ENCODE data around the gene COL23A1. TPM values are rescaled to one million over a fixed set of nuclear protein-coding genes. Genes with fewer than 3 reads are reported as not detected.

The COL23A1 gene
- total and polyA plus RNA-seq, 2 donors (not counting 1 experiment from before 2014, with no cell fraction given) = 0.20 TPM; not detected in 1

- Histone ChIP-seq H3K27me3 (replicated peaks in 1 of 4; ENCODE audit: control extremely low read depth in 1 of 4, control insufficient read depth in 3 of 4, insufficient read depth in 4 of 4, low read length in 3 of 4) (peaks cover 0 to 7% (median 0%) of the 10 kb centered on the region in 4 experiments), H3K9ac (ENCODE audit: low read length) (no peak overlapping the region), H3K79me2 (ENCODE audit: control insufficient read depth, insufficient read depth, low read length) (no peaks in the 10 kb centered on the region), H4K20me1 (ENCODE audit: control insufficient read depth, insufficient read depth, low read length, poor library complexity, severe bottlenecking) (no peaks in the 10 kb centered on the region), H3K4me2 (replicated peaks; ENCODE audit: low read depth, low read length, poor library complexity, severe bottlenecking) (no peak overlapping the region), H3K9me3 (ENCODE audit: control extremely low read depth in 1 of 3, control insufficient read depth in 2 of 3, insufficient read depth in 1 of 3, low read length in 2 of 3) (peaks cover 0 to 7% (median 4%) of the 10 kb centered on the region in 3 donors), H2AFZ (ENCODE audit: insufficient read depth, low read depth, low read length, poor library complexity, severe bottlenecking) (no peak overlapping the region), H3K4me1 (ENCODE audit: control insufficient read depth in 2 of 2, insufficient read depth in 2 of 2, low read length in 2 of 2) (no peaks in the 10 kb centered on the region), H3K27ac (ENCODE audit: low read length in 2 of 2) (no peak overlapping the region), H3K4me3 (ENCODE audit: control extremely low read depth in 1 of 5, extremely low read depth in 1 of 5, insufficient read depth in 1 of 5, low read depth in 2 of 5, low read length in 4 of 5) (no peak overlapping the region), H3K36me3 (replicated peaks in 1 of 2; ENCODE audit: control extremely low read depth in 1 of 2, control insufficient read depth in 1 of 2, extremely low read depth in 1 of 2, insufficient read depth in 2 of 2, low read length in 1 of 2) (no peaks in the 10 kb centered on the region)
- ATAC-seq (ENCODE audit: low read depth) (no peak), DNase-seq (no peak)
- WGBS (ENCODE audit: insufficient coverage) = 78% methylated on average over 18 of the region's 21 CpGs
- ChIA-PET POLR2A (no interaction called here), CTCF (no interaction called here)
- H3K4me1 Mint-ChIP-seq = no peaks in the 10 kb centered on the region
- TF ChIP-seq CTCF (IDR thresholded peaks at IDR 0.05) (no peak), EZH2 (IDR thresholded peaks at IDR 0.05; ENCODE audit: borderline replicate concordance, insufficient read depth, low read depth, low read length, poor library complexity, severe bottlenecking) (no peak)
- peaks cover 42% of the 10 kb centered on the region for H3K27me3 Mint-ChIP-seq
- no peak overlapping the region for H3K27ac Mint-ChIP-seq
- no peak overlapping the region for H3K4me3 Mint-ChIP-seq
- intact Hi-C loops (cut with micrococcal nuclease) = no loop called here
- peaks cover 7% of the 10 kb centered on the region for H3K9me3 Mint-ChIP-seq (ENCODE audit: insufficient read depth)
Observed at GRCh38 chr5:178288401-178289368, 301.5 kb downstream of the COL23A1 start.

- Mint-ChIP-seq H3K4me3 (no peak overlapping the region), H3K9me3 (ENCODE audit: insufficient read depth) (peaks cover 13% of the 10 kb centered on the region), H3K27me3 (peaks cover 40% of the 10 kb centered on the region), H3K4me1 (no peaks in the 10 kb centered on the region), H3K27ac (no peak overlapping the region)
- Histone ChIP-seq H3K4me2 (replicated peaks; ENCODE audit: low read depth, low read length, poor library complexity, severe bottlenecking) (no peak overlapping the region), H3K27ac (ENCODE audit: low read length in 2 of 2) (no peak overlapping the region), H3K4me3 (ENCODE audit: control extremely low read depth in 1 of 5, extremely low read depth in 1 of 5, insufficient read depth in 1 of 5, low read depth in 2 of 5, low read length in 4 of 5) (no peak overlapping the region), H3K9me3 (ENCODE audit: control extremely low read depth in 1 of 3, control insufficient read depth in 2 of 3, insufficient read depth in 1 of 3, low read length in 2 of 3) (peaks cover 0 to 11% (median 10%) of the 10 kb centered on the region in 3 donors), H2AFZ (ENCODE audit: insufficient read depth, low read depth, low read length, poor library complexity, severe bottlenecking) (no peak overlapping the region), H3K9ac (ENCODE audit: low read length) (no peak overlapping the region), H3K79me2 (ENCODE audit: control insufficient read depth, insufficient read depth, low read length) (no peaks in the 10 kb centered on the region), H3K27me3 (replicated peaks in 1 of 4; ENCODE audit: control extremely low read depth in 1 of 4, control insufficient read depth in 3 of 4, insufficient read depth in 4 of 4, low read length in 3 of 4) (peaks cover 0 to 7% (median 0%) of the 10 kb centered on the region in 4 experiments), H4K20me1 (ENCODE audit: control insufficient read depth, insufficient read depth, low read length, poor library complexity, severe bottlenecking) (no peaks in the 10 kb centered on the region), H3K36me3 (replicated peaks in 1 of 2; ENCODE audit: control extremely low read depth in 1 of 2, control insufficient read depth in 1 of 2, extremely low read depth in 1 of 2, insufficient read depth in 2 of 2, low read length in 1 of 2) (no peaks in the 10 kb centered on the region), H3K4me1 (ENCODE audit: control insufficient read depth in 2 of 2, insufficient read depth in 2 of 2, low read length in 2 of 2) (no peaks in the 10 kb centered on the region)
- CTCF ChIA-PET = no interaction called here
- ATAC-seq (ENCODE audit: low read depth) = no peak
- POLR2A ChIA-PET = no interaction called here
- TF ChIP-seq EZH2 (IDR thresholded peaks at IDR 0.05; ENCODE audit: borderline replicate concordance, insufficient read depth, low read depth, low read length, poor library complexity, severe bottlenecking) (no peak), CTCF (IDR thresholded peaks at IDR 0.05) (no peak)
- no peak for DNase-seq
- WGBS (ENCODE audit: insufficient coverage) = 97% methylated on average over 10 of the region's 10 CpGs
- intact Hi-C loops (cut with micrococcal nuclease) = no loop called here
Observed at GRCh38 chr5:178287791-178288105, 302.4 kb downstream of the COL23A1 start.

All from B cell (primary cell).